IMR-90 (cell line): Measurements from ENCODE around the gene HOXB8.

Experiments used
- MXI1 ChIP-seq: IDR thresholded peaks from 2 replicates; pipeline ENCODE4 v1.6.1; 2012; ENCODE audit warnings: low read depth, mild to moderate bottlenecking, low read length, moderate library complexity, borderline replicate concordance
- POLR2A ChIP-seq: IDR thresholded peaks from 2 replicates; pipeline ENCODE4 v1.6.1; 2012; ENCODE audit warnings: mild to moderate bottlenecking, low read depth, low read length
- RAD21 ChIP-seq: IDR thresholded peaks from 2 replicates; pipeline ENCODE4 v1.6.1; 2012; ENCODE audit warnings: low read length, improper control_type of control experiment
- RFX5 ChIP-seq: IDR thresholded peaks from 2 replicates; pipeline ENCODE4 v1.8.0; 2012; ENCODE audit warnings: low read depth, mild to moderate bottlenecking, low read length, moderate library complexity
- TF ChIP-seq, protein P1 (sequence below): conservative IDR thresholded peaks from 2 replicates; pipeline ENCODE4 v1.5.1; 2012; ENCODE audit warnings: mild to moderate bottlenecking, low read depth, low read length, improper control_type of control experiment

- TF ChIP-seq, protein P1, sequence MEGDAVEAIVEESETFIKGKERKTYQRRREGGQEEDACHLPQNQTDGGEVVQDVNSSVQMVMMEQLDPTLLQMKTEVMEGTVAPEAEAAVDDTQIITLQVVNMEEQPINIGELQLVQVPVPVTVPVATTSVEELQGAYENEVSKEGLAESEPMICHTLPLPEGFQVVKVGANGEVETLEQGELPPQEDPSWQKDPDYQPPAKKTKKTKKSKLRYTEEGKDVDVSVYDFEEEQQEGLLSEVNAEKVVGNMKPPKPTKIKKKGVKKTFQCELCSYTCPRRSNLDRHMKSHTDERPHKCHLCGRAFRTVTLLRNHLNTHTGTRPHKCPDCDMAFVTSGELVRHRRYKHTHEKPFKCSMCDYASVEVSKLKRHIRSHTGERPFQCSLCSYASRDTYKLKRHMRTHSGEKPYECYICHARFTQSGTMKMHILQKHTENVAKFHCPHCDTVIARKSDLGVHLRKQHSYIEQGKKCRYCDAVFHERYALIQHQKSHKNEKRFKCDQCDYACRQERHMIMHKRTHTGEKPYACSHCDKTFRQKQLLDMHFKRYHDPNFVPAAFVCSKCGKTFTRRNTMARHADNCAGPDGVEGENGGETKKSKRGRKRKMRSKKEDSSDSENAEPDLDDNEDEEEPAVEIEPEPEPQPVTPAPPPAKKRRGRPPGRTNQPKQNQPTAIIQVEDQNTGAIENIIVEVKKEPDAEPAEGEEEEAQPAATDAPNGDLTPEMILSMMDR = no peak
- TF ChIP-seq RAD21 = no peak
- TF ChIP-seq POLR2A = no peak
- TF ChIP-seq RFX5 = no peak
- TF ChIP-seq MXI1 = no peak
Observed at GRCh38 chr17:48632579-48633265, 17.6 kb upstream of the HOXB8 start.
